ENCODE measurements around the gene ZBTB42.

DNA sequence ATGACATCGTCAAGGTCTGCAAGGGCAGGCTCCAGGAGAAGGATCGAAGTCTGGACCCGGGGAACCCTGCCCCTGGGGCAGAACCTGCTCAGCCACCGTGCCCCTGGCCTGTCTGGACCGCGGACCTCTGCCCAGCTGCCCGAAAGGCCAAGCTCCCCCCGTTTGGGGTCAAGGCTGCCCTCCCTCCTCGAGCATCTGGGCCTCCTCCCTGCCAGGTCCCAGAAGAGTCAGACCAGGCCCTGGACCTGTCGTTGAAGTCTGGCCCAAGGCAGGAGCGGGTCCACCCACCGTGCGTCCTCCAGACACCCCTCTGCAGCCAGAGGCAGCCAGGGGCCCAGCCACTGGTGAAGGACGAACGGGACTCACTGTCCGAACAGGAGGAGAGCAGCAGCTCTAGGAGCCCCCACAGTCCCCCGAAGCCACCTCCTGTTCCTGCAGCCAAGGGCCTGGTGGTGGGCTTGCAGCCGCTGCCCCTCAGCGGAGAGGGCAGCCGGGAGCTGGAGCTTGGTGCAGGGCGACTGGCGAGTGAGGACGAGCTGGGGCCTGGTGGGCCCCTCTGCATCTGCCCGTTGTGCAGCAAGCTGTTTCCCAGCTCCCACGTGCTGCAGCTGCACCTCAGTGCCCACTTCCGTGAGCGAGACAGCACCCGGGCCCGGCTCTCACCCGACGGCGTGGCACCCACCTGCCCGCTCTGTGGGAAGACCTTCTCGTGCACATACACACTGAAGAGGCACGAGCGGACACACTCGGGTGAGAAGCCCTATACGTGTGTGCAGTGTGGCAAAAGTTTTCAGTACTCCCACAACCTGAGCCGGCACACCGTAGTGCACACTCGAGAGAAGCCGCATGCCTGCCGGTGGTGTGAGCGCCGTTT is 856 bp downstream of the ZBTB42 start:
- TF ChIP-seq, protein P1, sequence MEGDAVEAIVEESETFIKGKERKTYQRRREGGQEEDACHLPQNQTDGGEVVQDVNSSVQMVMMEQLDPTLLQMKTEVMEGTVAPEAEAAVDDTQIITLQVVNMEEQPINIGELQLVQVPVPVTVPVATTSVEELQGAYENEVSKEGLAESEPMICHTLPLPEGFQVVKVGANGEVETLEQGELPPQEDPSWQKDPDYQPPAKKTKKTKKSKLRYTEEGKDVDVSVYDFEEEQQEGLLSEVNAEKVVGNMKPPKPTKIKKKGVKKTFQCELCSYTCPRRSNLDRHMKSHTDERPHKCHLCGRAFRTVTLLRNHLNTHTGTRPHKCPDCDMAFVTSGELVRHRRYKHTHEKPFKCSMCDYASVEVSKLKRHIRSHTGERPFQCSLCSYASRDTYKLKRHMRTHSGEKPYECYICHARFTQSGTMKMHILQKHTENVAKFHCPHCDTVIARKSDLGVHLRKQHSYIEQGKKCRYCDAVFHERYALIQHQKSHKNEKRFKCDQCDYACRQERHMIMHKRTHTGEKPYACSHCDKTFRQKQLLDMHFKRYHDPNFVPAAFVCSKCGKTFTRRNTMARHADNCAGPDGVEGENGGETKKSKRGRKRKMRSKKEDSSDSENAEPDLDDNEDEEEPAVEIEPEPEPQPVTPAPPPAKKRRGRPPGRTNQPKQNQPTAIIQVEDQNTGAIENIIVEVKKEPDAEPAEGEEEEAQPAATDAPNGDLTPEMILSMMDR (optimal IDR thresholded peaks at IDR 0.05 in 1 of 3, IDR thresholded peaks at IDR 0.05 in 1 of 3, conservative IDR thresholded peaks at IDR 0.05 in 1 of 3; ENCODE audit: extremely low read depth in 1 of 3, insufficient read depth in 2 of 3, low read length in 3 of 3), result no peak
- TF ChIP-seq EZH2 (IDR thresholded peaks at IDR 0.05; ENCODE audit: low read length), result no peak
